ENCODE data around the gene ANAPC2.

- TF ChIP-seq CTCF (IDR thresholded peaks at IDR 0.05 in 4 of 5, conservative IDR thresholded peaks at IDR 0.05 in 1 of 5) (no peak), POLR2A (IDR thresholded peaks at IDR 0.05) (no peak)
Observed at GRCh38 chr9:137162505-137163364, 25.6 kb downstream of the ANAPC2 start.

Data from gastrocnemius medialis (tissue), 4 donors.